HG03469 (cell line): Measurements from ENCODE around the gene NPHS2.
A peak's percentile ranks its signal among the peaks of the same experiment; 100 is the strongest.
"Not testable (repeated sequence)": the region's sequence is repeated elsewhere in the genome, so short reads cannot be mapped to it uniquely, and the experiment has no call there.

ENCODE experiments used
- ATAC-seq: cut with Tn5 transposase; IDR thresholded peaks from one replicate; pipeline ENCODE4 v1.9.1; 2021; ENCODE audit warnings: mild to moderate bottlenecking, moderate library complexity, moderate number of reproducible peaks; ENCODE audit not compliant: unreplicated experiment

NPHS2 gene

DNA sequence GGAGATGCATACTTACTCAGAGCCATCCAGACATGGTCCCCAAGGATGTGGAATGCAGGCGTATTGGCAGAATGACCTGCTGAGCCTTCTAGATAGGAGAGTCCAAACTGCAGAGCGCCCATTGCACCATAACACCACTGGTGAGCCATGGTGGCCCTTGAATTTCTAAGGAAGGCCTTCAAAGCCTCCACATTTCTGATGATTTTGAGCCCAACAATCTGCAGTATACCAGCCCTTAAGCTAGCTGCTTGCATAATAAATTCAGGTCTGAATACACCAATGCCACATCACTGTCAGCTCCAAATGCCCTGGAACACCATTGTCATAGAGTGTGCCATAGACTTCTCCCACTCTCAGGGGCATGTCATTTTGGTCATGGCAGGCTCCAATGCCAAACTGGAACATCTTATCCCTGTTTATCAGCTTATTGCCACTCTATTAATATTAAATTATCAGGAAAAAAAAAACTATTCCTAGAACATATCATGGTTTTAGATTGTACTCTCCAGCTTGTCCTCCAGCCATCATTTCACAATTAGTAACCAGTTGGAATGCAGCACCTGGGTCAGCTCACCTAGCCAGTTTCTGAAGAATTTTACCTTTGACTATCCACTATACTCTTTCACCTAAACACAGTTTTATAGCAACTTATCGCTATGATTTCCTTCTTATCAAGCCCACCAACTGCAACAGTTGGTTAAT is 26.9 kb downstream of the NPHS2 start:
- ATAC-seq, result no peak

- no peak for ATAC-seq
Measured at GRCh38 chr1:179547021-179547535, 28.7 kb downstream of the NPHS2 start.

DNA sequence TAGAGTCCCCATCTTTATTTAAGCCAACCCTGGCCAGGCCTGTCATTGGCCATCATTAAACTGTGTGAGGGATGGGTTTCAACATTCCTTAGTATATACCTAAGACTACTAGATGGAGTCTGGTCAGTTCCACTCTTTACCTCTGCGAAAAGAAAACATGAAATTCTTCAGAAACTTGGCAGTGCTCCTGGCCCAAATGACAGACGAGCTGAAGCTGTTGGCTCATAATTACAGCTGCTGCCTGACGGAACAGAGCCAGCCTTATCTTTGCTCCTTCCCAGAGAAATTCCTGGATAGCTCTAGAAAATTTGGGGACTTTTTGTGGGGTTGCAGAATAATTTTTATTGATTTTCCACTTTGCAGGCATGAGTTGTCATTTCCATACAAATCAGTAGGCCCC is 30.4 kb downstream of the NPHS2 start:
- no peak for ATAC-seq

- no peak for ATAC-seq
Measured at GRCh38 chr1:179541774-179542173, 34.0 kb downstream of the NPHS2 start.

DNA sequence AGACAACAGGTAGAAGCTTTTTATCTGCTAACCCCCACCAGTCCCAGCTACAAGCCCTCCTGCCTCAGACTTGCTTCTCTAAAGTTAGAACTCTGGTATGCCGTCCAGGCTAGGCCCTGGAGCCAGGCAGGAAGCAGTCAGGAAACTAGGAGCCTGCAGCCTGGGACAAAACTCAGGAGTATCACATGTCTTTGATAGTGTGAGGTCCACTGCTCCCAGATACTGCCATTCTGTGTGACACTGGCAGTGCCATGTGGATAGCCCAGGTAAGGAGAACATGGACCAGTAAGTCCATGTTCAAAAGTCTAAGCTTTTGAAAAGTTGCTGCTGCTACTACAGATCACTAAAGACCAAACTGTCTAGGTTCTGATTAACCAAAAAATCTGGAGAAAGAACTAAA is 45.4 kb downstream of the NPHS2 start:
- ATAC-seq, result no peak

- no peak for ATAC-seq
Measured at GRCh38 chr1:179529482-179530195, 46.1 kb downstream of the NPHS2 start.

GRCh38 chr1:179518544-179518943 is 57.2 kb downstream of the NPHS2 start:
- ATAC-seq, result not testable (repeated sequence)

GRCh38 chr1:179516976-179517705 is 58.6 kb downstream of the NPHS2 start:
- no peak for ATAC-seq

DNA sequence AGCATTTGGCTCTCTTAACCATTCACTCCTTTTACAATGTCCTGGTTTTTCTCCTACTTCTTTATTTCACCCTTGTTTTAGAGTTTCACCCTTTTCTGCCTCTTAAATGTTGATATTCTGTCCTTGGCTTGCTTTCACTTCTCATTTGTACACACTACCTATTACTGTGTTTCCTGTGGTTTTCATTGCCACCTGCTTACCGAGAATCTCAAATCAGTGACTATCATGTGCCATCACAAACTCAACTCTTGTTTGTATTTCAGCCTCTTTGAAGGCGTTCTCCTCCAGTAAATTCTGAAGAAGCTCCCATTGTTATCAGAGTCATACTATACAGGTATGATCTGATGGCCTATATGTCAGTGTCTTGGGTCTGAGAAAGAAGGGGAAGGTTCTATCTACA is 65.7 kb downstream of the NPHS2 start:
- peak; percentile 91 for ATAC-seq

DNA sequence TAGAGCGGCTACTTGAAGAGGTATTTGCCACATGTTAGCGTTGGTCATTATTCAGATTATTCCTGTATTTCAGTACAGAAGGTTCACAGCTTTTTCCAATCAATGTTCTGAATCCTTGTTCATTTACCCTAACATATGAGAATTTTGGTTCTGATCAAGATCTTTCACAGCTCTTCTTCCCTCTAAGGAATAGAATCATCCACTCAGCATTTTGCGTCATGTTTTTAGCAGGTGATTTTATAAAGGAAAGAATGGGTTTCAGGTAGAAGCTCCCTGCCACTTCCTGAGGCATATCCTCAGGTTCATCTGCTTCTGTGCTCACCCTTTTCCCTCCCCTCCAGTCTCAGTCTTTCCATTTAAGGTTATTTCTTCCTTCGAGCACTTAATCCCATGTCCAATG is 66.4 kb downstream of the NPHS2 start:
- no peak for ATAC-seq

DNA sequence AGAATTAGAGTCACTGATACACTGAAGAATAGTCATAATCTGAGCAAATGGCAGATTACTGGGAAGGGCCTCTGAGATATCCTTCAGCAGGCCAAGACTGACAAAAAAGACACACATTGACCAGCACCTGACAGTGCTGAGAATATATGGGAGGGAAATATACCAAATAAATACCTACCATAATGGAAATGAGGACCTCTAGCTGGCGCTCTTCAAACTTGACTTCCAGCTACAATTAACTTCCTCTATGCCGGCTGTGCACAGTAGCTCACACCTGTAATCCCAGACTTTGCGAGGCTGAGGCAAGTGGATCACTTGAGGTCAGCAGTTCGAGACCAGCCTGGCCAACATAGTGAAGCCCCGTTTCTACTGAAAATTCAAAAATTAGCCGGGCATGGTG is 69.5 kb downstream of the NPHS2 start:
- ATAC-seq, result no peak
